Fibroblast of lung (primary cell): ENCODE results near the gene SLC35B1.

Source experiments
- EZH2 ChIP-seq: IDR thresholded peaks from 2 replicates; pipeline ENCODE4 v1.5.1; 2012; ENCODE audit warnings: low read length, control low read depth, mild to moderate bottlenecking; ENCODE audit errors: missing control alignments
- TF ChIP-seq, protein P1 (sequence below), 2 donors: IDR thresholded peaks in 1 of 2; conservative IDR thresholded peaks in 1 of 2; 1 replicate in 1 of 2; 2 replicates in 1 of 2; pipeline ENCODE4 v1.5.1; 2011 to 2012; ENCODE audit warnings: low read length in 2 of 2, control low read depth in 1 of 2, inconsistent platforms in 1 of 2, low read depth in 1 of 2, mild to moderate bottlenecking in 1 of 2

DNA sequence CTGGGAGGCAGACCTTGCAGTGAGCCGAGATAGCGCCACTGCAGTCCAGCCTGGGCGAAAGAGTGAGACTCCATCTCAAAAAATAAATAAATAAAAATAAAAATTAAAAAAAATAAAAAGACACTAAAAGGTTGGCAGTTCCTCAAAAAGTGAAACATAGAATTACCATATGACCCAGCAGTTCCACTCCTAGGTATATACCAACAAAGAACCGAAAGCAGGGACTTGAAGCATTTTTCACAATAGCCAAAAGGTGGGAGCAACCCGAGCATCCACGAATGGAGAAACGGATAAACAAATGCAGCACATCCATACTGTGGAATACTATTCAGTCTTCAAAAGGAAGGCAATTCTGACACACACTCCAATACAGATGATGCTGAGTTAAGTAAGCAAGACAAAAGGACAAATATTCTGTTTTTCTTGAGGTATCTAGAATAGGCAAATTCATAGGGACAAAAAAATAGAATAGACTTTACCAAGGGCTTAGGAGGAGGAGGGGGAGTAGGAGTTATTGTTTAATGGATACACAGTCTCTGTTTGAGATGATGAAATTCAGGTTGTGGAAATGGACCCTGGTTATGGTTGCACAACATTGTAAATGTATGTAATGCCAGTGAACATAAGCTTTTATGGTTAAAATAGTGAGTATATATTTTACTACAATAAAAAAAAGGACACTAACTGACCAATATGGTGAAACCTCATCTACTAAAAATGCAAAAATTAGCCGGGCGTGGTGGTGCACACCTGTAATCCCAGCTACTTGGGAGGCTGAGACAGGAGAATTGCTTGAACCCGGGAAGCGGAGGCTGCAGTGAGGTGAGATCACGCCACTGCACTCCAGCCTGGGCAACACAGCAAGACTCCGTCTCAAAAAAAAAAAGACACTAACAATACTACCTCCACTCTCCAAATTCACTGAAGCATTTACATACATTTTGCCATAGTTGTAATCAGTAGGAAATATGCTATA is 27.0 kb upstream of the SLC35B1 start:
- TF ChIP-seq, protein P1, sequence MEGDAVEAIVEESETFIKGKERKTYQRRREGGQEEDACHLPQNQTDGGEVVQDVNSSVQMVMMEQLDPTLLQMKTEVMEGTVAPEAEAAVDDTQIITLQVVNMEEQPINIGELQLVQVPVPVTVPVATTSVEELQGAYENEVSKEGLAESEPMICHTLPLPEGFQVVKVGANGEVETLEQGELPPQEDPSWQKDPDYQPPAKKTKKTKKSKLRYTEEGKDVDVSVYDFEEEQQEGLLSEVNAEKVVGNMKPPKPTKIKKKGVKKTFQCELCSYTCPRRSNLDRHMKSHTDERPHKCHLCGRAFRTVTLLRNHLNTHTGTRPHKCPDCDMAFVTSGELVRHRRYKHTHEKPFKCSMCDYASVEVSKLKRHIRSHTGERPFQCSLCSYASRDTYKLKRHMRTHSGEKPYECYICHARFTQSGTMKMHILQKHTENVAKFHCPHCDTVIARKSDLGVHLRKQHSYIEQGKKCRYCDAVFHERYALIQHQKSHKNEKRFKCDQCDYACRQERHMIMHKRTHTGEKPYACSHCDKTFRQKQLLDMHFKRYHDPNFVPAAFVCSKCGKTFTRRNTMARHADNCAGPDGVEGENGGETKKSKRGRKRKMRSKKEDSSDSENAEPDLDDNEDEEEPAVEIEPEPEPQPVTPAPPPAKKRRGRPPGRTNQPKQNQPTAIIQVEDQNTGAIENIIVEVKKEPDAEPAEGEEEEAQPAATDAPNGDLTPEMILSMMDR (conservative IDR thresholded peaks at IDR 0.05 in 1 of 2, IDR thresholded peaks at IDR 0.05 in 1 of 2; ENCODE audit: low read depth in 1 of 2, low read length in 2 of 2) = no peak
- TF ChIP-seq EZH2 = no peak
